Activated CD8-positive, alpha-beta memory T cell treated with anti-CD3 and anti-CD28 coated beads, Interleukin-2, amount 50 U/mL, for 24 hours (primary cell): ENCODE results near the gene ARG1.

Source experiments
- DNase-seq: peaks from one replicate; pipeline ENCODE4 v3.0.0-alpha.2; 2020; ENCODE audit errors: extremely low read depth

Gene ARG1

DNA sequence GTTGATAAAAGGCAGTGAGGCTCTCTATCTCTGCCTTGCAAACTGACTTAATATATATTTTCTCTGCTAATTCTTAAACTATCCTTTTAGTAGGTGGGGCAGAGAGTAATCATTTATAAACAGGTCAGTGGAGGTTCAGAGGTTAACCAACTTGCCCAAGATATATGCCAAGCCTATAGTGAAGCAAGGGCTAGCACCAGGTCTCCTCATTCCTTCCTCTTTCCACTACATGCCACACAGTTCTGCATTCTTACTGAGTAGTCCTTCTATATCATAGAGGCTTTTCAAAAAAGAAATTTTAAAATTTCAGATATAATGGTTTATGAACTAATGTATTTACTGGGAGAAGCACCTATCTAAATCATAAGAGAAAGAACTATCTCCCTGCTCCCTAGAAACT is 8.5 kb downstream of the ARG1 start:
- no peak for DNase-seq

DNA sequence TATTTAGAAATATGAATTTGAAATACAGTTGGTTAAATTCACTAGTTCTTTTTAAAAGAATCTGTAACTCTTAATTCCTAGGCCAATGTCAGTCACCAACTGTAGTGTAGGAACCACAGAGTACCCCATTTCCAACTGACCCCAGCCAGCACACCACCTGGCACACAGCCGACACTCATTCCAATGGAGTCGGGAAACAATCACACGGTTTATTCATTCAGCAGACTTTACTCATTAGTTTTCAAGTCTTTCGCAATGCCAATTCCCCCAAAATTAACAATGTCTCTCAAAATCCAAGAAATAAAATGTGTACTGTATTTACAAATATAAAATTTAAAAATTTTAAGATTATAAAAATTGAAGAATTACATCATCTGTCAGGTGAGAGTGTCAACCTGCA is 13.5 kb downstream of the ARG1 start:
- DNase-seq = no peak

DNA sequence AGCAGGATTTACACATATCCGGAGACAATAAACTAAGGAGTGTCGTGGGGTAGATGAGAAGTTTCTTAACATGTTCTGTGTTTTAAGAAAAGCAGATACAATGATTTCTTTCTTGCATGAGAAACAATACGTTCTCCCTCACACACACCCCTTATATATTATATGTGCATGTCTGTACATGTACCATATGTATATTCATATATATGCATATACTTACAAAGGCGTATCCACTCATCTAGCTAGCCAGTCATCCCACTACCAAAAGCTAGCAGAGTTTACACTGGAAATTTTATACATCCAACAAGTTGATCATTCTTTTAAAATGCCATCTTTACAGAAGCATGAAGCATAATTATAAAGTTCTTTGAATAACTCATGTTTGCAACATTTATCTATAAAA is 14.9 kb downstream of the ARG1 start:
- no peak for DNase-seq

DNA sequence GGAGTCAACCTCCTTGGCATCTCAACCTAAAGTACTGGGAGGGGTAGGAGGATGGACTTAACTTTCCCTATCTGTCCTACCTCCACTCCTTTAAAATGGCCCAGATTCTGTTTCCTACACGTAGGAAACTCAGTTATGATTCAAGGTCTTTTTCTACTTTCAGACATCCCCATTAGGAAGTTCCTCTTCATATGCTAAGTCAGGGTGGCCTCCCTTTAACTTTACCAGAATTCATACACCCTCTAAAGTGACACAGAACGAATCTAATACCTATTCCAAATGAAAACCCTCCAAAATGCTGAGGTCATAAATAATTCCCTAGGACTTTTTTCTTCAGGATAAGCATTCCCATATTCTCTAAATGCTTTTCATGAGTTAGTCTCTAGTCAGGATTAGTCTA is 15.6 kb downstream of the ARG1 start:
- DNase-seq = no peak

DNA sequence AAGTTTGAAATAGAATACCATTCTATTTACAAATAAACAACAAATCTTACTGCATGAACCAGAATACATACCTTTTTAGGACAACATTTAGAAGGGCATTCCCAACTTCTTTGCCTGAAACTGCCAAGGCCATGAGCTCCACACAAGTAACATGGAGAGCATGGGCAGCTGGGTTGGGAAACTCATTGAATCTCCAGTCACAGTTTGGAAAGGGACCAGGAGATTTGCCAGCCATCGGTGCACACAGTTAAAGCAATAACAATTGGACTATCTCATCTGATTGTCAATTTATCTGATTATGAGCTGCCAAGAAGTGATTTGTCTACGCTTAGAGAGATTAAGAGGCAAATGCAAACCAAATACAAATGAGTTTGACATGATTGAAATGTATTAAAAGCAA is 19.9 kb downstream of the ARG1 start:
- no peak for DNase-seq

DNA sequence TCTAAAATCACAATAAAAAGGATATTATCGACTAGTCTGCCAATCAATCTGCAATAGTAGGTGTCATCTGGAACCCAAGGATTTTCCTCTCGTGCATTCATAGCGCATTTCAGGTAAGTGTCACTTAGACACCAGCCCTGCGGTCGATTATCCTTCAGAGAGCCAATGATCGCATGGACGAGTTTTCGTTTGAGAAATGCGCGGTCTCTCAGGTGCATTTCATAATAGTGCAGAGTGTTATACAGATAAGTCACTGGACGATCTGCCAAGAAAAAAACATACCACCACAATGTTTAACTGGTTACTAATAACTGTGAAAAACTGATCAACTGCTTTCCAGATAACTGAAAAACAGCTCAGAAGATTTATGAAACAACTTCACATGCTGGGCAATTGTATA is 21.0 kb downstream of the ARG1 start:
- DNase-seq = no peak

DNA sequence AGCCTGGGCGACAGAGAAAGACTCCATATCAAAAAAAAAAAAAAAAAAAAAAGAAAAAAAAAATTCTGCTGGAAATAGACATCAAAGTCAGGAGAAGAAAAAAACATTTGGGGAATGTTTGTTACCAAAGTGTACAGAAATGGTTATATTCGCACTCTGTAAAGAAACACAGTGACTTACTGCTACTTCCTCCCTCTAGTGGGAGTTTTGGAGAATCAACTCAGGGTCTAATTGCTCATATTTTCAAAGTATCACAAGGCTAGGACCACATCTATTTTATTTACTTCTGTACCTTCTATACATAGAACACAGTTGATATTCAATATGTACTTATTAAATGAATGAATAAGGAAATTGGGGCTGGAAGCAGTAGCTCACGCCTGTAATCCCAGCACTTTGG is 24.4 kb downstream of the ARG1 start:
- DNase-seq = no peak

DNA sequence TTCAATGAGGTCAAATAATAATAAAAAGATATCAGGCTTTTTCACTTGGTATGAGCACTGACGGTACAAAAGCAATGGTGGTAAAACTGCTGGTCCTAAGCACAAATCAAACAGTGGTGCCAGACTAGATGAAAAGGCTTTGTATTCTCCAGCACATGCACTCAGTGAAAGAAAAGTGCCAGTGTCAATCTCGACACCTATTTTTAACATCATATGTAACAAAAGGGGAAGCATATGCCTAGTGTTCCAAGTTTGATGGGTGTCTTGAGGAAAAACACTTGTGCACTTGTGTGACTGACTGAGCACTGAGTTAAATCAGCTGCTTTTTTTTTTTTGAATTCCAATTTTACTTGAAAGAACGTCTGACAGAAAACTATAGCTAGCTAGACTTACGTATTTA is 27.7 kb downstream of the ARG1 start:
- no peak for DNase-seq

DNA sequence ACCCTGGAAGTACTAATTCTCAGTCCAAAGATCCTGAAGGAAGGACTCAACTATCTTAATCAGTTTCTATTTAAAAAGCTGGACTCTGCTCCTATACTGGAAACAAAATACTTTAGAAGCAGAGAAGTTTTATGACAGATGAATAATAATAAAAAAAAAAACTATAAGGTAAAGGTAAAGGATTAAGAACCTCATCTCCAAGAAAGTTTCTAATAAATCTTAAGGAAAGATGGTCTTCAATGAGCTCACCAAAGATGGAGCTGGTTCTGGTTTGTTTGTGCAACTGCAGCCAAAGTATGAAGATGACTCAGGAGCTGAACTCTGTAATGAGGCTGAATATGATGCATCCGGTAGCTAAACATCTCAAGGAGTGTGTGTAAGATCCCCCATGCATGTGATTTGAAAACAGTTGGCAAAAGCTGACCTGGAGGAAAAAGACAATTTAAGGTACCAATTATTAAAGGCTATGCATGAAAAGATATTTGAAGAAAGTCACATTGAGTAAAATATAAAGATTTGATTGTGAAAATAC is 29.8 kb downstream of the ARG1 start:
- DNase-seq = no peak

DNA sequence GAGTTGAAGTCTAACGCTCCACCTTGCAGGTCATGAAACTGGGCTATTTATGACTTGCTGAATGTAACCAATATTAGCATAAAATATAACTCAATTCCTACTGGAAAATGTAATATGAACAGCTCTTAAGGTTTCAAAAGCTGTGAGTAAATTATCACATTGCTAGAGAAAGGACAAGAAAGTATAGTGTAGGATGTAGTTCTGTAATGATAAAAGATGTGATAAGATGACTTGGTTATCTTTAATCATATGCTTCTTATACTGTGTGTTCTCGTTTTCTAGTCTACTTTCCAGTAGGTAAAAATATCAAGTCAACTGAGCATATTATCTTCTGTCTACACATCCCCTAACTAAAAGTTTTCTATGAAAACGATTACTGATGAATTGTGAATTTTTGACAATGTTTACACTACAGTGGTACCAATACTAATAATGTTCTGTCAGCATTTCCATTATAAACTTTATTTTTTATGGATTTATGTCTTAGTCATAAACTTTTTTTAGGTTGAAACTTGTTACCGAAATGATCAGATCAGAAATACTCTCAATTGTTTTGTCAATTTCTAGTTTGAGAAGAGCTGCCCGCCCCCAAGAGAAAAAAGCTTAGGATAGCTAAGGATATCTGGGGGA is 40.4 kb downstream of the ARG1 start:
- no peak for DNase-seq

DNA sequence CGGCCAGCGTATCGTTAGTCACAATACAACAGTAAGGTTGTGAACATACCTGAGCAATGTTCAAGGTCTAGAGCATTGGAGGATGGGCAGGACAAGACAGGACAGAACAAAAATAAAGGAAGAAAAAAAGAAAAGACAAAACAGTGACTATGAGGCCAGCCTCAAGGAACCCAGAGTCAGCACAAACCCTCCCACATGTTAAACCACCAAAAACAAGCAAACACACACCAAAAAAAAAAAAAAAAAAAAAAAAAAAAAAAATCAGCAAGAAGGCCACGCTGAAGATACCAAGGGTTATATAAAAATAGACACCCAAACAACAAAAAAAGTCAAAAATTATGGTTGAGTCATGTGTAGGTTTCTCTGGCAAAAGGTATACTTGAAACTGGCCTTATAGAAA is 42.2 kb downstream of the ARG1 start:
- DNase-seq = no peak

DNA sequence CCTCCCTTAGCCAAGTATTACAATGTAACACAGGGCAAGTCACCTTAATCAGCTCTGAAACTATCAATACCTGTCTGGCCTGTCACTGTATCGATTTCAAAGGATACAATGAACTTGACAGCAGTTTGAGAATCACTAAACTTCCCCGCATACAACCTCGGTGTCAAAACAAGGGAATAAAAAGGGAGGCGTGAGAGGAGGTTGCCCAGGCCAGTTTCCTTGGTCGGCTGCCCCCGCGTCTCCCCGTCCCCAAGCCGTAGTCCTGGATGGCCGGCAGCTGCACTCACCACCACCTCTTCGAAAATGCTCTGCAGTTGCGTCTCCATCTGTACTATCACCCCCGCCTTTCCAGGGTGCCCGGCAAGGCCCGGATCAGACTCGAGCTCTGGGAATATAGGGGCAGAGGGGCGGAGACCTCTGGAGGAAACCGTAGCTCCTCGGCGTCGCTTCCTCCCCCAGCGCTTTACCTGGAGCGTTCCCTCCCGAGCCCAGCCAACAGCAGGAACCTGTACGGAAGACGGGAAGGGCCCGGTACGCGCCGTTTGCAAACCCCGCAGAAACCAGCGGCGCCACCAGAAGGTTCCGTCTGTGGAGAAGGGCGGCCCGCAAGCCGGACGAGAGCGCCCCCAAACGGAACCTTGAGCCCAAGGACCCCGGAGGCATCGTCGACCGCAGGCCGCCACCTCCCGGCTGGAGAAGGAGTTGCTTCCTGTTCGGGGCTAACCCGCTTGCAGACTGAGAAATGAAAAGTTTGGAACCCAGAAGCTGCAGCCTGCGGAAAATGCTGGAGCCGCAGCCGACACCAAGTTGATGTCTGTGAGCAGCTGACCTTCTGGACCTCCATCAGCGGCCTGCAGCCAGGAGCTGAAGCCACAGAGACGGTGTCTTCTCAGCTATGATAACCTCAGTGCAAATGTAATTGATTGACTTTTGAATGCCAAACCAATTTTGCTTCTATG is 55.0 kb downstream of the ARG1 start, which contains the start of gene MED23:
Gene MED23, minus strand, starts transcription at position 519 of the 959 bp plus-strand sequence. Its CDS starts 193 bp downstream, at position 326.
- DNase-seq = peak; percentile 90

DNA sequence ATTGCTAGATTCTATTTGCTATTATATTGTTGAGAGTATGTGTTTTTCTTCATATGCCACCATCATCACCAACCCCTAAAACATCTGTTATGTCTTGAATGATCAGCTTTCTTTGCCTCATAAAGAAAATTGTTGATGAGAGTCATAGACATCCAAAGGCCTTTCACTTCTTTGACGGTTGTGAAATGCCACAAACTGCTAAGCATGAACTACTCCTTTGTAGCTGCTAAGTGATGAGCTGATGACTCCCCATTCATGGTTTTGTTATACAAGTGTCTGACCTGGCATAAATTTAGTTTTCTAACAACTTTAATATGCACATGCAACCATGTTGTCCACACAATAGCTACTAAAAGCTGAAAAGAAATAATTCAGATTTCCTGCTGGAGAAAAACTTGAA is 55.7 kb downstream of the ARG1 start:
- no peak for DNase-seq

DNA sequence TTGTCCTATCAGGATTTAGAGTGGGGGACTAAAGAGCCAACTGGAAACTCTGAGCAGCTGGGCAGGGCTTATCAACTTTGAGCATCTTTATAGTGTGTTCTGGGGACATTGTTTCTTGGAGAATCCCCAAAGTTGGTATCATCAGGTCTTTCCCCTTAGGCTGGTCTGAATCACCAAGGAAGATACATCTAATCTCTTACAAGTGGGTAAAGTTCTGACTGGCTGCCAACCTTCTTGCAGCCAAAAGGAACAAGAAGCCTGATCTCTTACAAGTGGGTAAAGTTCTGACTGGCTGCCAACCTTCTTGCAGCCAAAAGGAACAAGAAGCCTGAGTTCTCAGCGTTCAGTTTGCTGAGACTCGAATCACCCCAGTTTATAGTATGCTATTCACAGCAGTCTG is 56.6 kb downstream of the ARG1 start:
- DNase-seq = no peak

DNA sequence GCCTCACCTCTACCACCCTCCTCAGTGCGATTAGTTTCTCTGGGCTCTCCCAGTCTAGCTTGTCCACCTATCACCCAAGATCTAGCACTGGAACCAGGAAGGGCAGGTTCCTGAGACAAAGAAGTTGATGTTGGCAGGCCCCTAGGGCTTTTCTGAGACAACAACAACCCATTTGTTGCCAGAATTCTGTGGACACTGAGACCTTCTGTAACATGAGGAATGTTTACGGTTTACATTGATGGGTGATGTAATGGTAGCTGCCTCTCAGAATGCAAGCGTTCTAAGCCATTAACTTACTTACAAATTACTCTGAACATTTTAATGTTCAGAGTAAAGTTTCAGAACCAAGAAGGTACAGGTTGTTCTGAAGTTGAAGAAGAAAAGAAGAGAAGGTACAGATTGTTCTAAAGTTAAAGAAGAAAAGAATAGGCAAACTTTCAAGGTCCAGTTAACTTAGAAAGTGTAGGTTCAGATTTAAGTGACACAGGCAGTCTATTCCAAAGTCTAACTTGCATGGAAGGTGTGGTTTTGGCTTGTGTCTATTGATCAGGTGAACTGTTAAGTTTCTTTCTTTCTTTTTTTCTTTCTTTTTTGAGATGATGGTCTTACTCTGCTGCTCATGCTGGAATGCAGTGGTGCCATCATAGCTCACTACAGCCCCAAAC is 58.7 kb downstream of the ARG1 start:
- DNase-seq = no peak
